Uterus (tissue), 4 donors: ENCODE results near the gene MACROD1. TPM values are rescaled to one million over a fixed set of nuclear protein-coding genes. Genes with fewer than 3 reads are reported as not detected.

ENCODE experiments used
- DNase-seq, 2 donors: peaks; one replicate each; pipeline ENCODE4 v3.0.0-alpha.2; 2019 to 2020
- H3K27ac ChIP-seq, 2 donors: fragments of 200-600 bp; sonication (generic); 1 replicate in 1 of 2; 2 replicates in 1 of 2; pipeline ENCODE4 v1.5.1; 2016 to 2018
- H3K27me3 ChIP-seq, 2 donors: fragments of 200-600 bp; sonication (generic); one replicate each; pipeline ENCODE4 v1.5.1; 2018 to 2019; ENCODE audit warnings: control low read depth in 1 of 2
- H3K36me3 ChIP-seq, 2 donors: fragments of 200-600 bp; sonication (generic); one replicate each; pipeline ENCODE4 v1.5.1; 2019; ENCODE audit warnings: control low read depth in 1 of 2
- H3K4me1 ChIP-seq, 2 donors: fragments of 200-600 bp; sonication (generic); one replicate each; pipeline ENCODE4 v1.5.1; 2018 to 2019; ENCODE audit warnings: control low read depth in 1 of 2
- H3K4me3 ChIP-seq, 2 donors: fragments of 200-600 bp; sonication (generic); 1 replicate in 1 of 2; 2 replicates in 1 of 2; pipeline ENCODE4 v1.5.1; 2018 to 2019; ENCODE audit warnings: mild to moderate bottlenecking in 1 of 2
- H3K9me3 ChIP-seq, 2 donors: fragments of 200-600 bp; sonication (generic); one replicate each; pipeline ENCODE4 v1.5.1; 2019; ENCODE audit warnings: control low read depth in 1 of 2
- CTCF ChIP-seq, 4 experiments: fragments of 200-600 bp in 2 of 4; fragments of 450-650 bp in 2 of 4; sonication (generic) in 2 of 4; IDR thresholded peaks; one replicate each; pipeline ENCODE4 v1.5.1; 2016 to 2019; ENCODE audit warnings: antibody characterized with exemption in 4 of 4, mild to moderate bottlenecking in 2 of 4, moderate library complexity in 1 of 4
- POLR2A ChIP-seq, 2 donors: fragments of 450-650 bp; IDR thresholded peaks; one replicate each; pipeline ENCODE4 v1.6.1; 2016; ENCODE audit warnings: antibody characterized with exemption in 2 of 2, mild to moderate bottlenecking in 1 of 2, moderate library complexity in 1 of 2
- intact Hi-C: fragments of 100-400 bp; cut with DNase I; formaldehyde crosslinking; loops from one replicate; pipeline ENCODE4 v1.15.1; 2023; ENCODE audit warnings: low total_unique reads
- total RNA-seq, 4 donors: library from RNA; depleted of rRNA in 3 of 4; stranded (reverse); fragments of >200 nt in 3 of 4; gene quantifications; one replicate each; pipeline versions ENCODE4 v1.1.0 to v1.2.4, GENCODE V29; 2014 to 2023
- donor health status: DM: yes; HTN: yes; CAD: no.

Gene MACROD1
- total RNA-seq, 4 donors from 2014 or later = 1.8 to 27.1 (median 6.6) TPM

DNA sequence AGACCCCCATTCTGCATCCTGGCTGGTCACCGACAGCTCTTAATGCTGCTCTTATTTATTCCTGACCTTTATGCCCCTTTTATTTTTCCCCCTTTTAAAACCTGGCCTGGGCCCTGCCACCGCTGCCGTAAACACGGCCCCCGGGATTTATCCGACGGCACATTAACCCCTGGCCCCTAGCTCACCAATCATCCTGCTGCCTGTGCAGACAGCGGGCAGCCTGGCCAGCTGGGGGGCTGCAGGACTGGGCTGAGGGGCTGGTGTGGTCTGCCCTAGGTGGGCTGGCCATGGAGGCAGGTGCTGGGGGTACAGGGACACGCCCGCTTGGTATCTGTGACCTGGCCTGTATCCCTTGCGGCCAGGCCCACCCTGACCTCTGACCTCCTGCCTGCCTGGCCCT is 151.6 kb downstream of the MACROD1 start:
- H3K4me1 ChIP-seq = no peaks in the 10 kb centered on the region
- no peak overlapping the region for H3K27ac ChIP-seq
- H3K9me3 ChIP-seq = no peaks in the 10 kb centered on the region
- no peaks in the 10 kb centered on the region for H3K27me3 ChIP-seq
- intact Hi-C loops = no loop called here
- TF ChIP-seq POLR2A (IDR thresholded peaks at IDR 0.05) (no peak), CTCF (IDR thresholded peaks at IDR 0.05) (no peak)
- no peaks in the 10 kb centered on the region for H3K36me3 ChIP-seq
- no peak for DNase-seq
- no peak overlapping the region for H3K4me3 ChIP-seq

DNA sequence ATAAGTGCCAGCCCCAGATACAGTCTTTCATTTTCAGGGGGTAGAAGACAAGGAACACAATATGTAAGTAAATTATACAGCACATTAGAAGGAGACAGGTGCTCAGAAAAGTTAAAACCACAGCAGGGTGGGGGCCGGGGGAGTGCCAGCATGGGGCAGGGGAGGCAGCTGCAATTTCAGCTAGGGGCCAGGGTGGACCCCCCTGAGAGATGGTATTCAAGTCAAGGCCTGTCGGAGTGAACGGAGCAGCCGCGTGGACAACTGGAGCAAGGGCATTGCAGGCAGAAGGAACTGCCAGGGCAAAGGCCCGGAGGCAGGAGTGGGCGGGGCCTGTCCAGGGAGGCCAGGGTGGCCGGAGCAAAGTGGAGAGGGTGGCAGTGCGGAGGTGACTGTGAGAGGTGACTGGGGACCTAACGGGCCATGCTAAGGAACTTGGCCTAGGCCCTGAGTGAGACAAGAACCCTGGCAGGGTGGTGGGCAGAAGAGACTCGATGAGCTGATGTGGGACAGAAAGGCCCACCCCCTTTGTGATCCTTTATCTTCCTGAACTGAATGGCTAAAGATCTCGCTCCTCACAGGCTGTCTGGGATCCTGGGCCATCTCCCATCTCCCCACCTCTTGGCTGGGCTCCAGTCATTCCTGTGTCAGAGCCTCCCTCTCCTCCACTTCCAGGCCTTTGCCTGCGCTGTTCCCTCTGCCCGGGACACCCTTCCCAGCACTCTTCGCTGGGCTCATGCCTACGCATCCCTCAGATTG is 152.6 kb downstream of the MACROD1 start:
- TF ChIP-seq CTCF (IDR thresholded peaks at IDR 0.05) (no peak), POLR2A (IDR thresholded peaks at IDR 0.05) (no peak)
- Histone ChIP-seq H3K36me3 (no peaks in the 10 kb centered on the region), H3K27me3 (no peaks in the 10 kb centered on the region), H3K4me3 (no peak overlapping the region), H3K9me3 (no peaks in the 10 kb centered on the region), H3K27ac (no peak overlapping the region), H3K4me1 (no peaks in the 10 kb centered on the region)
- intact Hi-C loops = no loop called here
- no peak for DNase-seq

- H3K4me1 ChIP-seq = peaks cover 0 to 4% of the 10 kb centered on the region in 2 donors
- H3K4me3 ChIP-seq = no peak overlapping the region
- H3K27ac ChIP-seq = no peak overlapping the region
- intact Hi-C loops = no loop called here
- TF ChIP-seq CTCF (IDR thresholded peaks at IDR 0.05) = no peak
- TF ChIP-seq POLR2A (IDR thresholded peaks at IDR 0.05) = no peak
- no peaks in the 10 kb centered on the region for H3K27me3 ChIP-seq
- no peaks in the 10 kb centered on the region for H3K36me3 ChIP-seq
- H3K9me3 ChIP-seq = no peaks in the 10 kb centered on the region
- DNase-seq = no peak
Measured at GRCh38 chr11:64011371-64011770, 154.5 kb downstream of the MACROD1 start.

DNA sequence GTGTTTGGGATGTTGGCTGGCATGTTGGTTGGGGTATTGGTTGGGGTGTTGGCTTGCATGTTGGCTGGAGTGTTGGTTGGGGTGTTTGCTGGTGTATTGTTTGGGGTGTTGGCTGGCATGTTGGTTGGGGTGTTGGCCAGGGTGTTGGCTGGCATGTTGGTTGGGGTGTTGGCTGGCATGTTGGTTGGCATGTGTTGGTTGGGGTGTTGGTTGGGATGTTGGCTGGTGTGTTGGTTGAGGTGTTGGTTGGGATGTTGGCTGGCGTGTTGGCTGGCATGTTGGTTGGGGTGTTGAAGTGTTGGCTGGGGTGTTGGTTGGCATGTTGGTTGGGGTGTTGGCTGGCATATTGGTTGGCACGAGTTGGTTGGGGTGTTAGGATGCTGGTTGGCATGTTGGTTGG is 155.1 kb downstream of the MACROD1 start:
- H3K4me3 ChIP-seq = no peak overlapping the region
- H3K4me1 ChIP-seq = peaks cover 0 to 4% of the 10 kb centered on the region in 2 donors
- intact Hi-C loops = no loop called here
- DNase-seq = no peak
- no peaks in the 10 kb centered on the region for H3K36me3 ChIP-seq
- TF ChIP-seq CTCF (IDR thresholded peaks at IDR 0.05) (no peak), POLR2A (IDR thresholded peaks at IDR 0.05) (no peak)
- no peak overlapping the region for H3K27ac ChIP-seq
- no peaks in the 10 kb centered on the region for H3K27me3 ChIP-seq
- H3K9me3 ChIP-seq = no peaks in the 10 kb centered on the region

GRCh38 chr11:64009710-64010109 is 156.2 kb downstream of the MACROD1 start:
- intact Hi-C loops = no loop called here
- Histone ChIP-seq H3K27ac (no peak overlapping the region), H3K36me3 (no peaks in the 10 kb centered on the region), H3K27me3 (no peaks in the 10 kb centered on the region), H3K9me3 (no peaks in the 10 kb centered on the region), H3K4me3 (no peak overlapping the region), H3K4me1 (peaks cover 0 to 4% of the 10 kb centered on the region in 2 donors)
- DNase-seq = no peak
- TF ChIP-seq CTCF (IDR thresholded peaks at IDR 0.05) (no peak), POLR2A (IDR thresholded peaks at IDR 0.05) (no peak)
